ENCODE measurements around the gene ALLC. TPM values are rescaled to one million over a fixed set of nuclear protein-coding genes. Genes with fewer than 3 reads are reported as not detected.

ALLC gene
- total RNA-seq, 1 donor from 2014 or later, result not detected

DNA sequence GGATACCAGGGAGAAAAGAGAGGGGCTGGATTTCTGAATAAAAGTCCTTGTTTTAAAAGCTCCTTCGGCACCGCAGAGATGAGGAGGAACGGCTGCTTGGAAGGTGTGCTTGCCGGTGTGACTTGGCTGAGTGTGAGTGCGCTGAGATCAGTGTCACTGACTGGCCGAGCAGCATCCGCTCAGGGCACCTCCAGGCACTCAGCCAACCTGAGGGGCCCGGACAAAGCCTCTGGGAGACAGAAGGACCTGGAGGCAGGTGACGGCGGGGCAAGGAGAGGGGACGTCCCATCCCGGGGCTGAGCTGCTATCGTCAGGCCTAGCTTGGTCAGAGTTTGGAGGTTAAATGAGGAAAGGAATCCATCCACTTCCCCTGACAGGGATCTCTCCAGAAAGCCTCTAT lies 16.8 kb upstream of the ALLC start:
- DNase-seq (ENCODE audit: low spot score in 2 of 2), result peak in 1 of 2 donors; percentile 50
- Histone ChIP-seq H3K27me3 (no peaks in the 10 kb centered on the region), H3K27ac (no peak overlapping the region), H3K36me3 (no peaks in the 10 kb centered on the region), H3K9me3 (no peaks in the 10 kb centered on the region), H3K4me1 (no peaks in the 10 kb centered on the region), H3K4me3 (no peak overlapping the region)
- intact Hi-C loops (cut with DNase I), result no loop called here
- TF ChIP-seq CTCF (IDR thresholded peaks at IDR 0.05), result no peak

DNA sequence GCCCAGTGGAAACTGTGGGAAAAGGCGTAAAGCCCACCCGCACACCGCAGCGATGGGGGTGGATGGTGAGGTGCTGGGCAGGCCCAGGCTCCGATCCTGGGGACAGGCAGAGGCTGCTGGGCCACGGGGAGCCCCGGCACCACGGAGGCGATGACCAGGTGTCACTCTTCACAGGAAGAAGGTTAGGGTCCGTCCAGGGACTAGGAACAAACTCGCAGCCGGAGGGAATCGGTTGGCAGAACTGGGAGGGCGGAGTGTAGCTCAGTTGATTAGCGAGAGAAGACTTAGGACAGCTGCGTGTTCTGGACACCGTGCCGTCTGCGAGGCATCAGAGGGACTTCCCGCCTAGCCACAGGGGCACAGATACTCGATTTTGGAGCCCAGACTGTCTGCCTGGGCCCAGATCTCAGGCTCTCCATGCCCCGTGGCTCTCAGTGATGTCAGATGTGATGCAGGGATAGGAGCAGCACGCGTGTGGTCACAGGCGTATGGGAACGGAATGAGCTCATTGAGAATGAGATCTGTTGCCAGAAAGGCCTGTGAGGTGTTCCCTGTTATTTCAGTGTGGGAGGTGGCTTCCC lies 16.1 kb upstream of the ALLC start:
- Histone ChIP-seq H3K4me1 (no peaks in the 10 kb centered on the region), H3K36me3 (no peaks in the 10 kb centered on the region), H3K9me3 (no peaks in the 10 kb centered on the region), H3K27ac (no peak overlapping the region), H3K4me3 (no peak overlapping the region), H3K27me3 (no peaks in the 10 kb centered on the region)
- no peak for TF ChIP-seq CTCF (IDR thresholded peaks at IDR 0.05)
- peak in 1 of 2 donors; percentile 44 for DNase-seq (ENCODE audit: low spot score in 2 of 2)
- intact Hi-C loops (cut with DNase I), result no loop called here

GRCh38 chr2:3642521-3643215 lies 15.3 kb upstream of the ALLC start:
- no peak for TF ChIP-seq CTCF (IDR thresholded peaks at IDR 0.05)
- no peak overlapping the region for H3K27ac ChIP-seq
- H3K27me3 ChIP-seq, result no peaks in the 10 kb centered on the region
- H3K36me3 ChIP-seq, result no peaks in the 10 kb centered on the region
- DNase-seq (ENCODE audit: low spot score in 2 of 2), result peak in 1 of 2 donors; percentile 39
- H3K4me1 ChIP-seq, result no peaks in the 10 kb centered on the region
- H3K4me3 ChIP-seq, result no peak overlapping the region
- intact Hi-C loops (cut with DNase I), result no loop called here
- no peaks in the 10 kb centered on the region for H3K9me3 ChIP-seq

- no peak overlapping the region for H3K4me3 ChIP-seq
- H3K4me1 ChIP-seq, result no peaks in the 10 kb centered on the region
- no peaks in the 10 kb centered on the region for H3K9me3 ChIP-seq
- intact Hi-C loops (cut with DNase I), result no loop called here
- H3K27me3 ChIP-seq, result no peaks in the 10 kb centered on the region
- TF ChIP-seq CTCF (IDR thresholded peaks at IDR 0.05), result no peak
- peak in 1 of 2 donors; percentile 58 for DNase-seq (ENCODE audit: low spot score in 2 of 2)
- H3K27ac ChIP-seq, result no peak overlapping the region
- H3K36me3 ChIP-seq, result no peaks in the 10 kb centered on the region
These were observed 14.4 kb upstream of the ALLC start for GRCh38 chr2:3643371-3644245.

DNA sequence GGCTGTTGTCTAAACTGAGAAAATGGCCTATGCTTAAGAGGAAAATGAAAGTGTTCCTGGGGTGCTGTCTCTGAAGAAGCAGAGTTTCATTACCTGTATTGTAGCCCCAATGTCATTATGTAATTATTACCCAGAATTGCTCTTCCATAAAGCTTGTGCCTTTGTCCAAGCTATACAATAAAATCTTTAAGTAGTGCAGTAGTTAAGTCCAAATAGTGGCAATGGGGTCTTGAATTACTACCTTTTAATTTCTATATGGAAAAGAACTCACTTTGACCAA lies 13.8 kb upstream of the ALLC start:
- Histone ChIP-seq H3K27me3 (no peaks in the 10 kb centered on the region), H3K27ac (no peak overlapping the region), H3K9me3 (no peaks in the 10 kb centered on the region), H3K36me3 (no peaks in the 10 kb centered on the region), H3K4me1 (no peaks in the 10 kb centered on the region), H3K4me3 (no peak overlapping the region)
- DNase-seq (ENCODE audit: low spot score in 2 of 2), result no peak
- TF ChIP-seq CTCF (IDR thresholded peaks at IDR 0.05), result no peak
- intact Hi-C loops (cut with DNase I), result no loop called here

All from ascending aorta (tissue), 2 donors.